Effector memory CD4-positive, alpha-beta T cell (primary cell): ENCODE data around the gene WDR82.
A peak's percentile ranks its signal among the peaks of the same experiment; 100 is the strongest.

ENCODE experiments used
- DNase-seq, 3 donors: peaks; one replicate each; pipeline ENCODE4 v3.0.0-alpha.2; 2020
- H3K27ac ChIP-seq: 2 replicates; pipeline ENCODE4 v1.7.0; 2013; ENCODE audit warnings: mild to moderate bottlenecking, low read length, moderate library complexity; ENCODE audit not compliant: insufficient read depth, poor library complexity, severe bottlenecking
- H3K27me3 ChIP-seq: replicated peaks from 2 replicates; pipeline ENCODE4 v1.7.0; 2013; ENCODE audit warnings: mild to moderate bottlenecking, low read length; ENCODE audit not compliant: insufficient read depth, control insufficient read depth, poor library complexity, severe bottlenecking
- H3K36me3 ChIP-seq: 2 replicates; pipeline ENCODE4 v1.7.0; 2013; ENCODE audit warnings: mild to moderate bottlenecking, low read length, moderate library complexity; ENCODE audit not compliant: control insufficient read depth, insufficient read depth
- H3K4me1 ChIP-seq: 2 replicates; pipeline ENCODE4 v1.7.0; 2013; ENCODE audit warnings: low read length, mild to moderate bottlenecking; ENCODE audit not compliant: control insufficient read depth, insufficient read depth, poor library complexity, severe bottlenecking
- H3K4me3 ChIP-seq: 2 replicates; pipeline ENCODE4 v1.7.0; 2013; ENCODE audit warnings: low read length, low read depth, mild to moderate bottlenecking; ENCODE audit not compliant: insufficient read depth, poor library complexity, severe bottlenecking
- H3K9me3 ChIP-seq: 2 replicates; pipeline ENCODE4 v1.7.0; 2013; ENCODE audit warnings: mild to moderate bottlenecking, low read length, moderate library complexity; ENCODE audit not compliant: control insufficient read depth

Gene WDR82

DNA sequence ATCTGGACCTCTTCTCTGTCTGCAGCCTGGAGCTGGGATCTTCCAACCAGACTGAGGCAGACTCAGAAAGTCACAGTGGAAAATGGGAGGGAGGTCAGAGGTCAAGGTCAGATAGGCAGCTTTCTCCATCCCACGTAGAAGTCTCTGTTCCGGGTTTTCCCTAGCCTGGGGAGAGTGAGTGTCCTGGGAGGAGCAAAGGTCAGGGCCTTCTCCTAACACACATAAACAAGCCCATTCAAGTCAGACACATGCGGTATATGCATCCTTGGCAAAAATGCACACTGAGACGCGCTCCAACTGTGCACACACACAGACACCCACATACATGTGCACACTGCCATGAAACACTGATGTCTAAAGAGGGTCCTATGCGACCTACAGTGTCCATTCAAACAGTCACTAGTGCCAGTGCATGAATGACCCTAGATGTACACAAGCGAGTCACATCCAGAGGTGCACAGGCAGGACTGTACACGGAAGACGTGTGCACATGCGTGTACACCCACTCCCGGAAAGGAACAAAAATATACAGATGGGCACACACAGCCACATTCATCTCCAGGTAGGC, 40.2 kb downstream of the WDR82 start:
- Histone ChIP-seq H3K4me1 (peaks cover 46% of the 10 kb centered on the region), H3K9me3 (no peaks in the 10 kb centered on the region)
- DNase-seq = no peak

DNA sequence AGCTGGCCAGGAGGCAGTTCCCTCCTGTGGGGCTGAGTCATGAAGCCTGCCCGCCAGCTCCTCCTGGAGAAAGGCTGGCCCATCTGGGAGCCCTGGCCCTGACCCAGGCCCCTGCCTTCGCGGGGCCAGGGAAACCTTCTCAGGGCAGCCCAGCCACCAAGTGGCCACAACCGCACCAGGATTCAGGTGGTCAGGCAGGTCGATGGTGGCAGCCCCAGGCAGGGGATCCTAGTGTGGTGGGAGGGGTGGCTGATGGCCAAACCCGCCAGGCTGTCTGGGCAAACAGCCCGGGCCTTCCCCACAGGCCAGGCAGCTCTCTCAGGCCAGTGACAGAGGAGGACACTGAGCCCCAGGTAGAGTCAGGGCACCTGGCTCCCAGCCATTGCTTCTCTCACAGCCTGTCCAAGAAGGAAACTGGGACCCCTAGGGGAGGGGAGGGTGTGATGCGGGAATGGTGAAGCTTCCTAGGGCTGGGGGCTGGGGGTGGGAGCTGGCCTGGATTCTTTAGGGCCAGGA, 40.7 kb downstream of the WDR82 start:
- no peaks in the 10 kb centered on the region for H3K27me3 ChIP-seq
- DNase-seq = no peak
- peaks cover 52% of the 10 kb centered on the region for H3K4me1 ChIP-seq
- peak overlapping the region; percentile 89 for H3K4me3 ChIP-seq
- peak overlapping the region; percentile 95 for H3K27ac ChIP-seq
- peaks cover 14% of the 10 kb centered on the region for H3K36me3 ChIP-seq
- H3K9me3 ChIP-seq = no peaks in the 10 kb centered on the region

More for the DNA sequence above, 40.2 kb downstream of the WDR82 start:
- Histone ChIP-seq H3K36me3 (peaks cover 14% of the 10 kb centered on the region), H3K27ac (peak overlapping the region; percentile 95), H3K27me3 (no peaks in the 10 kb centered on the region), H3K4me3 (peak overlapping the region; percentile 89)

DNA sequence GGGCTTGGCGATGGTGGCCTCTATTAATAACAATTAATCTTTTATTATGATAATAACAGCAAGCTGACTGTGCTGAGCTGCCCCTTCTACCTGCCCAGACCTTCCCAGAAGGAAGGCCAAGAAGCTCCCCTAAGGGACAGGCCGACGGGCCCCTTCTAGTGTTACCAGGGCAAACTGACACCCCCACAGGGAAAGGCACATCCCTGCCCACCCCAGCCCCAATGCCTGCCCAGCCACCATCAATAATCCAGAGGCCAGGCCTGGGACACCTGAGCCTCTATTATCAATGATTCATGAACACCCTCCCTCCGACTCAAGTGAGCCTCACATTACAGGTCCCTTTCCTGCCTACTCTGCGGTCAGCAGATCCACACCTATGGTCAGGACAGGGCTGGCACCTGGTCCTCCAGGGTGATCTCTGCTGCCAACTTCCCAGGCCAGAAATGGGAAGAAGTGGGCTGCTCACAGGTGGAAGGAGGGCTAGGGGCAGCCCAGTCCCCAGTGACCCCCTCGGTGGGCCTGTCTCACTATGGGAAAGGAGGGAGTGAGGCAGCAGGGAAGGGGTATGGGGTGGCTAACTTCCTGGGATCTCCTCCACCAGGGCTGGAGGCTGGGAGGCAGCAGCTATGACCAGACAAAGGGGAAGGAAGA, 41.3 kb downstream of the WDR82 start:
- H3K4me3 ChIP-seq = peak overlapping the region; percentile 89
- H3K9me3 ChIP-seq = no peaks in the 10 kb centered on the region
- H3K27me3 ChIP-seq = no peaks in the 10 kb centered on the region
- H3K27ac ChIP-seq = peak overlapping the region; percentile 95
- DNase-seq = no peak
- H3K4me1 ChIP-seq = peaks cover 53% of the 10 kb centered on the region
- peaks cover 14% of the 10 kb centered on the region for H3K36me3 ChIP-seq

DNA sequence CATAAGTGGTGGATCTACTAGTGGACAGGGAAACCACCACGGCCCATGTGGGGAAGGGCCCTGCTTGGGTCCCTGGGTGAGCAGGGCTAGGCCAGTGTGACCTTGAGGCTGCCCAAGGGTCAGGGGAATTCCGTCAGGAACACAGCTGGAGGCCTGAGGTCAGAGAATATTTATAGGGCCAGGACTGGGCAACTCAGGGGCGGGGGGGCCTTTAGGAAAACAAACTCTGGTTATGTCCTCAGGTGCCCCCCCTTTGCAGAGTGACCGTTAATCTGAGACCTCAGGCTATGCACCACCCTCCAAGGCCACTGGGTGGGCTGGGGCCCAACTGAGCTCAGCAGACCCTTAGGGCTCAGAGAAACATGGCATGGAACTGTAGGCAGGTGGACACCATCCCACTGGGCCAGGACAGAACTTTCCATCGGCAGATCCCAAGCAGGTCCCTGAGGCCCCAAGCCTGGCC, 42.0 kb downstream of the WDR82 start:
- Histone ChIP-seq H3K27me3 (no peaks in the 10 kb centered on the region), H3K27ac (peak overlapping the region; percentile 95), H3K4me3 (no peak overlapping the region), H3K4me1 (peaks cover 58% of the 10 kb centered on the region), H3K36me3 (peaks cover 14% of the 10 kb centered on the region), H3K9me3 (no peaks in the 10 kb centered on the region)
- DNase-seq = no peak

DNA sequence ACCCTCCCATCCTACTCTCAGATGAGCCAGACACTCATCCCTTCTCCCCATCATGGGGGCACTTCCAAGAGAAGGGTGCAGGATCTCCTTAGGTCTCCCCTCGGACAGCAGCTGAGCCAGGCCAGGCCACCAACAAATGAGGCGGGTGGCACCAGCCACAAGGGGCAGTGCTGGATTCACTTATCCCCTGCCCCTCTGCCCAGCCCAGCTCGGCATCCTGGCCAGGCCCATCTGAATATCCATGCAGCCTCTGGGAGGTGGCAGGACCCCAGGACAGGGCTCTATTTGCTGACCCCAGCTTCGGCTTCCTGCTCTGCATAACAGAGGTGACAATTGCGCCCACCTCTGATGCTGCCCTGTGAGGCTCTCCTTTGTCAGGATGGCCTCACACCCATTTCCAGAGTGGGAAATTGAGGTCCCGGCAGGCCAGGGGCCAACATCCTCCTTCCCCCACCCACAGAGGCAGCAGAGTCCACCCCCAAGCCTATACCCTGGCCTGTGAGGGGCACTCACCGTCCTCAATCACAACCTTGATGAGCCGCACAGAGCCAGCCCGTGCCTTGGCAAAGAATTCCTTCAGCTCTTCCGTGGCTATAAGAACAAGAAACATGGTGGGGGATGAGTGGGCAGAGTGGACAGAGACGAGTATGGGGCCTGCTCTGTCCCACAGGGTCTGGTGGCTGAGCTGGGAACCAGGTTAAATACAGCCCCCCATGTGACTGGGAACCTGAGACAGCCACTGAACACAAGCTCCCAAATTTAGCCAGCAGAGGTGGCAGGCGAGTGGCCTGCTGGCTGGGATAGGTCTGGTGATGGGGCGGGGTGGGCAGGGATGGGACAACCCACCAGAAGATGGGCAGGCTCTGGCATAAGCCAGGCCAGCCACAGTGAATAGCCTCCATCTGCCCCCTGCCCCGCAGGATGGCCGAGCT, 43.7 kb downstream of the WDR82 start:
- Histone ChIP-seq H3K27me3 (no peaks in the 10 kb centered on the region), H3K36me3 (peaks cover 31% of the 10 kb centered on the region), H3K27ac (peak overlapping the region; percentile 16), H3K9me3 (no peaks in the 10 kb centered on the region), H3K4me1 (peaks cover 44% of the 10 kb centered on the region), H3K4me3 (no peak overlapping the region)
- no peak for DNase-seq

DNA sequence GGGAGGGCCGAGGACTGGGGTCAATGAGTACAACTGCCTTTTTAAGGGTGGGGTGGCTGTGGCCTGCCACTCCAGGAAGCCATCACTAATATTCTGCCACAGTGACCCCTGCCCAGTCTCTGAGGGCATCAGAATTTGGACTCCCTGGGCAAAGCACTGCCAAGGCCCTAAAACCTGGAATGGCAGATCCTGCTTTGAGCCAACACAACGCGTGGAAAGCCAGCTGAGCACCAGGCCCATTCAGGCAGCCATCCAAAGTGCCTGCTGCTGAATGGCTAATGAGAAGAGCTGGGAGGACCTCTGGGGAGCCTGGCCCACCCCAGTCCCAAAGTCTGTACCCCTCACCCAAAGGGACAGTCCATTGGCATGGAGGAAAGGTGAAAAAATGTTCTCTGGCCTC, 44.5 kb downstream of the WDR82 start:
- Histone ChIP-seq H3K36me3 (peaks cover 39% of the 10 kb centered on the region), H3K4me1 (peaks cover 43% of the 10 kb centered on the region), H3K4me3 (no peak overlapping the region)

DNA sequence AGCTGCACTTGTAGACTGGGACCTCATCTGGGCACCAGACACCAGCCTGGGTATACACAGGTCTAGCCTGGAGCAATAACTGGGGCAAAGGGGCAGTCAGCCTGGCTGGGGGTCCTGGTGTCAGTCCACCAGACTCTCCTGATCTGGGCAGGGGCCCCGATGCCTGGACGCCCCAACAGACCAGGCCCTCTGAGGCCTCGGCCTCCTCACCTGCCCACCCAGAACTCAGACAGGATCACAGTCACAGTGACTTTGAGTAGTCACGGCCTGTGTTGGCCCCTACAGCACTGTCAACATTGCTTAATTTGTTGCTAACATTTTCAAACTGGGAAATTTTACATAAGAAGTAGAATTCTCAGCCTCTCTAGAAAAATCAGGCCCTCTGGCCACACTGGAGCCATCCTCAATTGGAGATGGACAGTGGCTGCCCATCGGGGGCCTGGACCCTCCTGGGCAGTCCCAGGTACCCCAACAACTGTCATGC, 45.3 kb downstream of the WDR82 start:
- H3K9me3 ChIP-seq = no peaks in the 10 kb centered on the region
- H3K4me1 ChIP-seq = peaks cover 42% of the 10 kb centered on the region
- no peaks in the 10 kb centered on the region for H3K27me3 ChIP-seq
- peak overlapping the region; percentile 42 for H3K27ac ChIP-seq
- H3K4me3 ChIP-seq = no peak overlapping the region
- H3K36me3 ChIP-seq = peaks cover 47% of the 10 kb centered on the region
- DNase-seq = no peak

More for the DNA sequence above, 44.5 kb downstream of the WDR82 start:
- no peak for DNase-seq
- Histone ChIP-seq H3K9me3 (no peaks in the 10 kb centered on the region), H3K27ac (peak overlapping the region; percentile 16), H3K27me3 (no peaks in the 10 kb centered on the region)

DNA sequence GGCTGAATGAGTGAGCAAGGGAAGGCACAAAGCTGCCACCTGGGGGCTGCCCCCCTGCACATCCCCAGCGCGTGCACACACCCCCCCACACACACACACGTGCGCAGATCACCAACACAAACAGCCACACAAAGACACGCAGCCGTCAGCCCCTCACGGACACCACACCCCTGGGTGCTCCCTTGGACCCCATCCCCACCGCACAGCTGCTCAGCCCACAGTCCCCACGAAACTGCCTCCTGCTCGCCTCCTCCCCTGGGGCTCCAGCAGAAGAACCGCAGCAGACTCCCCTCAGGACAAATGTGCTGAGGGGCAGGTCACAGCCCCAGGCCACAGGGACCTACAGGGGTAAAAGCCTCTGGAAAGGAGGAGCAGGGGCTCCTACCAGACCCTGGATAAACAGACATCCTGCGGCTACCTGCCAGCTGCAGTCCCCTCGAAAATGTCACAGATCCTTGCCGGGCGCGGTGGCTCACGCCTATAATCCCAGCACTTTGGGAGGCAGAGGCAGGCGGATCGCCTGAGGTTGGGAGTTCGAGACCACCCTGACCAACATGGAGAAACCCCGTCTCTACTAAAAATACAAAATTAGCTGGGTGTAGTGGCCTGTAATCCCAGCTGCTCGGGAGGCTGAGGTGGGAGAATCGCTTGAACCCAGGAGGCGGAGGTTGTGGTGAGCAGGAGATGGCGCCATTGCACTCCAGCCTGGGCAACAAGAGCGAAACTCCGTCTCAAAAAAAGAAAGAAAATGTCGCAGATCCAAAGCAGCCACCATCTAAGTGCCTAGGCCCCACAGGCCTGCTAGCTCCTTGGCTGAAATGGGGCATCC, 46.0 kb downstream of the WDR82 start:
- no peaks in the 10 kb centered on the region for H3K9me3 ChIP-seq
- H3K27ac ChIP-seq = peak overlapping the region; percentile 42
- H3K4me3 ChIP-seq = no peak overlapping the region
- no peaks in the 10 kb centered on the region for H3K27me3 ChIP-seq
- no peak for DNase-seq
- H3K4me1 ChIP-seq = peaks cover 35% of the 10 kb centered on the region
- H3K36me3 ChIP-seq = peaks cover 53% of the 10 kb centered on the region
